Mucosa of rectum (tissue), 2 donors: ENCODE data around the gene SLC2A8.

Source experiments
- H3K27ac ChIP-seq, 2 donors: one replicate each; pipeline ENCODE4 v1.7.0; 2013; ENCODE audit warnings: inconsistent platforms in 2 of 2, low read depth in 2 of 2, low read length in 2 of 2
- H3K27me3 ChIP-seq, 2 donors: one replicate each; pipeline ENCODE4 v1.7.0; 2013; ENCODE audit warnings: low read length in 2 of 2; ENCODE audit not compliant: control insufficient read depth in 2 of 2, insufficient read depth in 2 of 2
- H3K36me3 ChIP-seq, 2 donors: one replicate each; pipeline ENCODE4 v1.7.0; 2013; ENCODE audit warnings: low read length in 2 of 2; ENCODE audit not compliant: control insufficient read depth in 2 of 2, insufficient read depth in 2 of 2
- H3K4me1 ChIP-seq, 2 donors: one replicate each; pipeline ENCODE4 v1.7.0; 2013; ENCODE audit warnings: low read length in 2 of 2, mild to moderate bottlenecking in 1 of 2; ENCODE audit not compliant: control insufficient read depth in 2 of 2, insufficient read depth in 2 of 2
- H3K4me3 ChIP-seq, 2 donors: one replicate each; pipeline ENCODE4 v1.7.0; 2013; ENCODE audit warnings: low read length in 2 of 2
- H3K9ac ChIP-seq, 2 donors: one replicate each; pipeline ENCODE4 v1.7.0; 2013; ENCODE audit warnings: low read length in 2 of 2, low read depth in 1 of 2, mild to moderate bottlenecking in 1 of 2
- H3K9me3 ChIP-seq, 2 donors: one replicate each; pipeline ENCODE4 v1.7.0; 2013; ENCODE audit warnings: low read length in 2 of 2; ENCODE audit not compliant: control insufficient read depth in 2 of 2
- donor health status: healthy.
- donor health status: Normal muscosa, but diverticular disease.

SLC2A8 gene

DNA sequence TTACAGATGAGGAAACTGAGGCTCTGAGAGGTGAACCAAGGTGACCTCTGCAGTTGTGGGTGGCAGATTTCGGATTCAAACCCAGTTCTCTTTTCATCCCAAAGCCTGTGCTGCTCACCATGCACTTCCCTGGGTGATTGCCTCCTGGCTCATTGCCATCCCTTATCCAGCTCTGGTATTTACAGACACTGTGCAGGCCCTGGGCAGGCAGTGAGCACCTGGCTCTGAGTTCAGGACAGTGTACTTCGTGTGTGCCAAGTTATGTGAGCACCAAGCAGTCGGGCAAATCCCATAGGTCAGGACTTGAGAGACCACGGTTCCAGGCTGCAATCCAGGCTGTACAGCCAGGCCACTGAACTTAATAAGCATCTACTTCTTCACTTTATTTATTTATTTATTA, 55.7 kb downstream of the SLC2A8 start:
- Histone ChIP-seq H3K4me1 (peaks cover 22 to 30% of the 10 kb centered on the region in 2 donors), H3K36me3 (peaks cover 29 to 37% of the 10 kb centered on the region in 2 donors), H3K9ac (peak overlapping the region in 1 of 2 donors; percentile 96), H3K27me3 (no peaks in the 10 kb centered on the region), H3K4me3 (peak overlapping the region; percentile 94 to 96), H3K9me3 (no peaks in the 10 kb centered on the region), H3K27ac (peak overlapping the region; percentile 92 to 94)

DNA sequence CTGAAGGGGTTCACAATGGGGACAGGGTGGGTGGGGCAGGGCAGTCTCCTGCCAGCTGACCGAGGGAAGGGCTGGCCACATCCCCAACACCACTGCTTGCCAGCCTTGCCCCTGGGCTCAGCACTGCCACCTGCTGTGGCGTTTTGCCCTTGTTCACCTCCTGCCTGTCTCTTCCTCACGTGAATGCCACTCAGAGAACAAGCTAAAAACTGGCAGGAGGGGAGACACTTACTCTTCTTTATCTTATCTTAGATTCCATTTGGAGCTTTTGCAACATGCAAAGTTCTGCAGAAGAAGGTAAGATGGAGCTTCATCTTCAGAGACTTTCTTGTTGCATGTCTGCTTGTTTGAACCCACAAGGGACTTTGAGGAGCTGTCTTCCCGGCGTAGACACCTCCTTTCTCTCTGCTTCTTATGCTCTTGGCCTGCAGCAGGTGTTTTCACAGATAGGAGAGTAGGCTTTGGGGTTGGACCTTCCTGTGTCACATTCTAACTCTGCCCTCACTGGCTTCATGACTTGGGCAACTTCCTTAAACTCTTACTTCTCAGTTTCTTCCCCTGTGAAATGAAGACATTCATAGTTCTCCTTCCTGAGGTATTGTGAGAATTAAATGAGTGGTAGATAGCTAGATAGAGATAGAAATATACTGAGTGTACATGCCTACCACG, 58.5 kb downstream of the SLC2A8 start:
- no peaks in the 10 kb centered on the region for H3K27me3 ChIP-seq
- no peak overlapping the region for H3K27ac ChIP-seq
- H3K4me3 ChIP-seq: no peak overlapping the region
- peaks cover 12 to 29% of the 10 kb centered on the region in 2 donors for H3K36me3 ChIP-seq
- H3K9ac ChIP-seq: no peak overlapping the region
- no peaks in the 10 kb centered on the region for H3K9me3 ChIP-seq
- peaks cover 10 to 13% of the 10 kb centered on the region in 2 donors for H3K4me1 ChIP-seq

DNA sequence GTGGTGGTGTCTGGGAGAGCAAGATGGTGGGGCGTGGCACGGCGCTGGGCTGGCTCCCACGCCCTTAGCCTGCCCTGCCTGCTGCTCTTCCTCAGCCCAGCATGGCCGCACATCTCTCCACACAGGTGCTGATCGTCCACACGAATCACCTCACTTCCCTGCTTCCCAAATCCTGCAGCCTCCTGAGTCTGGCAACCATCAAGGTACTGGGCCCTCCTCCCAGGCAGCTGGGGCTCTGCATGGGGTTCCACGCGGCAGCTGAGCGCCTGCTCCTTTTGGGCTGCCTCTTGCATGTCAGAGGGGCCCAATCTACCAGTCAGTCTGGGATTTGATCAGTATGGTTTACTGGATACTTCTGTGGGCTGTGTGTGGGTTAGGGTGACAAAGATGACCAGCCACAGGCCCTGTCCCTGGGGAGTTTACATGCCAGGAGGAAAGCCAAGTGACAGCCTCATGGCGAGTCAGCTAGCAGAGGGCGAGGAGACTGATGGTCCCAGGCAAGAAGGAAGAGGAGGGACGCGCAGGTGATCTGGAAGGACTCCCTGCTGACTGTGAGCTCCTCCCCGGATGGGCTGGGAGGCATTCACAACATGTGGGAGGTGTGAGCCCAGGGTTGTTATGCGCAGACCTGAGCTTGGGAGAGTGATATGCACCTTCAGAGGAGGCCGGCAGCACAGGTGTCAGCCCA, 60.4 kb downstream of the SLC2A8 start:
- no peaks in the 10 kb centered on the region for H3K27me3 ChIP-seq
- no peaks in the 10 kb centered on the region for H3K9me3 ChIP-seq
- peaks cover 6% of the 10 kb centered on the region in 2 donors for H3K4me1 ChIP-seq
- H3K27ac ChIP-seq: no peak overlapping the region
- no peak overlapping the region for H3K9ac ChIP-seq
- H3K4me3 ChIP-seq: no peak overlapping the region
- peaks cover 27 to 41% of the 10 kb centered on the region in 2 donors for H3K36me3 ChIP-seq
